HUES48 (cell line): ENCODE results near the gene POLR1C.
"Not testable (repeated sequence)": the region's sequence is repeated elsewhere in the genome, so short reads cannot be mapped to it uniquely, and the experiment has no call there.

Experiments used
- H3K27ac ChIP-seq: one replicate; pipeline ENCODE4 v1.7.0; 2013; ENCODE audit warnings: low read depth, low read length, inconsistent platforms
- H3K27me3 ChIP-seq: 2 replicates; pipeline ENCODE4 v1.6.1; 2013; ENCODE audit warnings: mild to moderate bottlenecking, low read length; ENCODE audit not compliant: control insufficient read depth, insufficient read depth
- H3K36me3 ChIP-seq: 2 replicates; pipeline ENCODE4 v1.6.1; 2013; ENCODE audit warnings: low read length; ENCODE audit not compliant: control insufficient read depth, insufficient read depth
- H3K4me1 ChIP-seq: 2 replicates; pipeline ENCODE4 v1.6.1; 2013; ENCODE audit warnings: mild to moderate bottlenecking, low read length; ENCODE audit not compliant: control insufficient read depth, insufficient read depth
- H3K4me3 ChIP-seq: 2 replicates; pipeline ENCODE4 v1.5.1; 2013; ENCODE audit warnings: mild to moderate bottlenecking, low read depth, low read length
- H3K9ac ChIP-seq: 2 replicates; pipeline ENCODE4 v1.6.1; 2013; ENCODE audit warnings: mild to moderate bottlenecking, low read depth, low read length, moderate library complexity
- H3K9me3 ChIP-seq: 2 replicates; pipeline ENCODE4 v1.6.1; 2013; ENCODE audit warnings: low read length; ENCODE audit not compliant: control insufficient read depth, insufficient read depth

Gene POLR1C

GRCh38 chr6:43493230-43493629 lies 23.7 kb upstream of the POLR1C start:
- Histone ChIP-seq H3K27me3 (no peaks in the 10 kb centered on the region), H3K9ac (no peak overlapping the region), H3K9me3 (no peaks in the 10 kb centered on the region), H3K27ac (no peak overlapping the region), H3K4me3 (no peak overlapping the region), H3K4me1 (peaks cover 24% of the 10 kb centered on the region), H3K36me3 (peaks cover 18% of the 10 kb centered on the region; the same call in 1 of the 2 replicates)

- Histone ChIP-seq H3K36me3 (peaks cover 24% of the 10 kb centered on the region), H3K9ac (no peak overlapping the region), H3K27me3 (no peaks in the 10 kb centered on the region), H3K9me3 (no peaks in the 10 kb centered on the region), H3K27ac (no peak overlapping the region), H3K4me3 (no peak overlapping the region), H3K4me1 (peaks cover 24% of the 10 kb centered on the region)
These were observed 23.1 kb upstream of the POLR1C start for GRCh38 chr6:43493833-43494232.

GRCh38 chr6:43494321-43494720 lies 22.6 kb upstream of the POLR1C start:
- Histone ChIP-seq H3K9ac (no peak overlapping the region), H3K9me3 (no peaks in the 10 kb centered on the region), H3K4me1 (peaks cover 24% of the 10 kb centered on the region), H3K36me3 (peaks cover 26% of the 10 kb centered on the region), H3K4me3 (no peak overlapping the region), H3K27me3 (no peaks in the 10 kb centered on the region), H3K27ac (no peak overlapping the region)

GRCh38 chr6:43494766-43495165 lies 22.1 kb upstream of the POLR1C start:
- Histone ChIP-seq H3K27me3 (no peaks in the 10 kb centered on the region), H3K36me3 (peaks cover 26% of the 10 kb centered on the region), H3K9me3 (no peaks in the 10 kb centered on the region), H3K4me3 (no peak overlapping the region), H3K9ac (no peak overlapping the region), H3K27ac (no peak overlapping the region), H3K4me1 (peaks cover 24% of the 10 kb centered on the region)

GRCh38 chr6:43495409-43495941 lies 21.4 kb upstream of the POLR1C start:
- Histone ChIP-seq H3K4me1 (peaks cover 24% of the 10 kb centered on the region), H3K9ac (no peak overlapping the region), H3K4me3 (no peak overlapping the region), H3K36me3 (peaks cover 31% of the 10 kb centered on the region), H3K9me3 (no peaks in the 10 kb centered on the region), H3K27me3 (no peaks in the 10 kb centered on the region), H3K27ac (peak overlapping the region; percentile 66)

GRCh38 chr6:43496370-43497128 lies 20.3 kb upstream of the POLR1C start:
- no peak overlapping the region for H3K4me3 ChIP-seq
- H3K36me3 ChIP-seq = peaks cover 42% of the 10 kb centered on the region
- peaks cover 24% of the 10 kb centered on the region for H3K4me1 ChIP-seq
- no peaks in the 10 kb centered on the region for H3K27me3 ChIP-seq
- no peaks in the 10 kb centered on the region for H3K9me3 ChIP-seq
- H3K27ac ChIP-seq = peak overlapping the region; percentile 66
- no peak overlapping the region for H3K9ac ChIP-seq

- H3K27ac ChIP-seq = no peak overlapping the region
- no peaks in the 10 kb centered on the region for H3K27me3 ChIP-seq
- H3K9ac ChIP-seq = no peak overlapping the region
- H3K36me3 ChIP-seq = peaks cover 47% of the 10 kb centered on the region
- no peak overlapping the region for H3K4me3 ChIP-seq
- no peaks in the 10 kb centered on the region for H3K9me3 ChIP-seq
- H3K4me1 ChIP-seq = peaks cover 24% of the 10 kb centered on the region
These were observed 19.8 kb upstream of the POLR1C start for GRCh38 chr6:43497129-43497396.

GRCh38 chr6:43497689-43498088 lies 19.2 kb upstream of the POLR1C start:
- H3K4me1 ChIP-seq = peaks cover 19% of the 10 kb centered on the region
- no peak overlapping the region for H3K27ac ChIP-seq
- no peak overlapping the region for H3K9ac ChIP-seq
- no peaks in the 10 kb centered on the region for H3K9me3 ChIP-seq
- peaks cover 54% of the 10 kb centered on the region for H3K36me3 ChIP-seq
- H3K4me3 ChIP-seq = no peak overlapping the region
- H3K27me3 ChIP-seq = no peaks in the 10 kb centered on the region

- H3K4me1 ChIP-seq = peaks cover 13% of the 10 kb centered on the region
- H3K36me3 ChIP-seq = peaks cover 60% of the 10 kb centered on the region
- not testable (repeated sequence) for H3K27me3 ChIP-seq, H3K4me3 ChIP-seq, H3K9me3 ChIP-seq, H3K27ac ChIP-seq, H3K9ac ChIP-seq
These were observed 18.6 kb upstream of the POLR1C start for GRCh38 chr6:43498291-43498690.

- H3K9ac ChIP-seq = no peak overlapping the region
These were observed 17.7 kb upstream of the POLR1C start for GRCh38 chr6:43499028-43499815.

GRCh38 chr6:43500921-43501320 lies 16.0 kb upstream of the POLR1C start:
- Histone ChIP-seq H3K9ac (no peak overlapping the region), H3K27me3 (no peaks in the 10 kb centered on the region), H3K4me3 (no peak overlapping the region), H3K36me3 (peaks cover 82% of the 10 kb centered on the region), H3K4me1 (peaks cover 4% of the 10 kb centered on the region), H3K27ac (no peak overlapping the region), H3K9me3 (no peaks in the 10 kb centered on the region)

More at GRCh38 chr6:43499028-43499815, 17.7 kb upstream of the POLR1C start:
- no peaks in the 10 kb centered on the region for H3K27me3 ChIP-seq
- H3K4me1 ChIP-seq = peaks cover 13% of the 10 kb centered on the region
- H3K36me3 ChIP-seq = peaks cover 66% of the 10 kb centered on the region
- no peak overlapping the region for H3K4me3 ChIP-seq
- no peaks in the 10 kb centered on the region for H3K9me3 ChIP-seq
- H3K27ac ChIP-seq = no peak overlapping the region
